Panc1 (cell line): Measurements from ENCODE around the gene SLC4A5. TPM values are rescaled to one million over a fixed set of nuclear protein-coding genes. Genes with fewer than 3 reads are reported as not detected.

Experiments used
- ATAC-seq: fragments of 200-7000 bp; cut with Tn5 transposase; 2 replicates; pipeline ENCODE4 v1.9.1; 2020; ENCODE audit warnings: mild to moderate bottlenecking, moderate library complexity
- BruUV-seq: library from RNA; stranded (reverse); fragments of 400-500 nt; replicated peaks from 2 replicates; lab custom pipeline; 2021; lab: Mats Ljungman, UMichigan
- CTCF ChIA-PET: fragments of 300-600 bp; sonication (Branson Sonifier 250); formaldehyde crosslinking; loops from one replicate; lab custom pipeline; 2022; ENCODE audit warnings: antibody characterized with exemption; lab: Charles Lee
- POLR2A ChIA-PET: fragments of 300-600 bp; sonication (Branson Sonifier 250); formaldehyde crosslinking; loops from one replicate; lab custom pipeline; 2022; ENCODE audit warnings: antibody characterized with exemption; lab: Charles Lee
- DNase-seq: peaks from one replicate; pipeline ENCODE4 v3.0.0-alpha.2; 2010; ENCODE audit warnings: low read depth, low spot score
- H3K27ac ChIP-seq: 2 replicates; pipeline ENCODE4 v1.5.1; 2011; ENCODE audit warnings: mild to moderate bottlenecking, low read length, inconsistent platforms
- H3K27me3 ChIP-seq: fragments of 200-500 bp; sonication (Bioruptor generic); 2 replicates; pipeline ENCODE4 v1.6.0; 2014; ENCODE audit warnings: low read length, inconsistent platforms; ENCODE audit not compliant: control insufficient read depth, insufficient read depth
- H3K36me3 ChIP-seq: fragments of 200-500 bp; sonication (Bioruptor generic); 2 replicates; pipeline ENCODE4 v1.5.1; 2014; ENCODE audit warnings: inconsistent platforms, mild to moderate bottlenecking, low read length, moderate library complexity; ENCODE audit not compliant: control insufficient read depth, insufficient read depth
- H3K4me1 ChIP-seq: 2 replicates; pipeline ENCODE4 v1.5.1; 2011; ENCODE audit warnings: inconsistent platforms, mild to moderate bottlenecking, low read length, moderate library complexity; ENCODE audit not compliant: control insufficient read depth, insufficient read depth
- H3K4me3 ChIP-seq, 2 experiments: 2 replicates each; pipeline ENCODE4 v1.5.1; 2011 to 2012; ENCODE audit warnings: low read depth in 2 of 2, low read length in 2 of 2, mild to moderate bottlenecking in 2 of 2, inconsistent platforms in 1 of 2, moderate library complexity in 1 of 2
- H3K9me3 ChIP-seq: fragments of 200-500 bp; sonication (Bioruptor generic); 2 replicates; pipeline ENCODE4 v1.5.1; 2014; ENCODE audit warnings: low read depth, mild to moderate bottlenecking, inconsistent platforms, low read length, moderate library complexity; ENCODE audit not compliant: control insufficient read depth, insufficient read depth
- CTCF ChIP-seq: fragments of 450-650 bp; IDR thresholded peaks from 2 replicates; pipeline ENCODE4 v1.5.1; 2017; ENCODE audit warnings: mild to moderate bottlenecking
- POLR2AphosphoS5 ChIP-seq: IDR thresholded peaks from 2 replicates; pipeline ENCODE4 v1.6.1; 2012; ENCODE audit warnings: mild to moderate bottlenecking, low read depth, low read length, moderate library complexity
- REST ChIP-seq, 2 experiments: IDR thresholded peaks; 2 replicates each; pipeline ENCODE4 v1.6.1; 2011 to 2012; ENCODE audit warnings: low read depth in 2 of 2, control low read depth in 1 of 2, low read length in 1 of 2, mild to moderate bottlenecking in 1 of 2, moderate library complexity in 1 of 2; ENCODE audit not compliant: insufficient read depth in 1 of 2
- SIN3A ChIP-seq: IDR thresholded peaks from 2 replicates; pipeline ENCODE4 v1.6.1; 2012; ENCODE audit warnings: low read depth, mild to moderate bottlenecking, low read length, moderate library complexity, borderline replicate concordance; ENCODE audit not compliant: insufficient read depth
- TCF7L2 ChIP-seq: IDR thresholded peaks from 2 replicates; pipeline ENCODE4 v1.6.1; 2011; ENCODE audit warnings: mild to moderate bottlenecking, low read depth, low read length, inconsistent platforms
- in situ Hi-C: cut with HindIII; loops from 2 replicates; pipeline ENCODE4 v1.10.0; 2016; ENCODE audit warnings: low sequenced_read_pairs, low pct_unique_long_range_greater_than_20kb
- intact Hi-C: fragments of 100-400 bp; cut with micrococcal nuclease; formaldehyde crosslinking; loops from one replicate; pipeline ENCODE4 v1.10.0; 2022; ENCODE audit not compliant: unreplicated experiment
- total RNA-seq: library from RNA; stranded (reverse); gene quantifications from one replicate; pipeline ENCODE4 v1.2.1, GENCODE V29; 2021; ENCODE audit not compliant: unreplicated experiment

Gene SLC4A5
- total RNA-seq, 1 experiment from 2014 or later = 1.2 TPM

GRCh38 chr2:74252862-74253261 is 90.4 kb downstream of the SLC4A5 start:
- no peaks in the 10 kb centered on the region for H3K36me3 ChIP-seq
- no peaks in the 10 kb centered on the region for H3K9me3 ChIP-seq
- H3K27me3 ChIP-seq = no peaks in the 10 kb centered on the region
- H3K27ac ChIP-seq = no peak overlapping the region
- TF ChIP-seq SIN3A (no peak), POLR2AphosphoS5 (no peak), REST (IDR thresholded peaks at IDR 0.05; ENCODE audit: insufficient read depth in 1 of 2, low read depth in 2 of 2, low read length in 1 of 2) (no peak), CTCF (no peak), TCF7L2 (no peak)
- in situ Hi-C loops = no loop called here
- POLR2A ChIA-PET = no interaction called here
- CTCF ChIA-PET = no interaction called here
- DNase-seq (no peak), ATAC-seq (no peak)
- H3K4me1 ChIP-seq = no peaks in the 10 kb centered on the region
- H3K4me3 ChIP-seq = no peak overlapping the region
- BruUV-seq = no TSS peak
- intact Hi-C loops = loop anchor here (5.0 kb wide), 2 partner anchors 79 to 139 kb away; no protein-coding TSS in a partner anchor

GRCh38 chr2:74252036-74252435 is 91.2 kb downstream of the SLC4A5 start:
- H3K27me3 ChIP-seq = no peaks in the 10 kb centered on the region
- intact Hi-C loops = loop anchor here (5.0 kb wide), 2 partner anchors 80 to 140 kb away; no protein-coding TSS in a partner anchor
- ATAC-seq (no peak), DNase-seq (no peak)
- ChIA-PET POLR2A (no interaction called here), CTCF (interaction anchor here (3.2 kb wide), 1 partner anchor 83 kb away, joined by 16 read pairs; no protein-coding TSS in a partner anchor)
- no peak overlapping the region for H3K4me3 ChIP-seq
- in situ Hi-C loops = no loop called here
- no peak overlapping the region for H3K27ac ChIP-seq
- H3K4me1 ChIP-seq = no peaks in the 10 kb centered on the region
- no peaks in the 10 kb centered on the region for H3K36me3 ChIP-seq
- no TSS peak for BruUV-seq
- no peaks in the 10 kb centered on the region for H3K9me3 ChIP-seq
- TF ChIP-seq CTCF (no peak), POLR2AphosphoS5 (no peak), SIN3A (no peak), TCF7L2 (no peak), REST (IDR thresholded peaks at IDR 0.05; ENCODE audit: insufficient read depth in 1 of 2, low read depth in 2 of 2, low read length in 1 of 2) (no peak)
